Activated T-cell treated with anti-CD3 and anti-CD28 coated beads, Interleukin-2, amount 50 U/mL, for 4 hours (primary cell): Measurements from ENCODE around the gene CD38. TPM values are rescaled to one million over a fixed set of nuclear protein-coding genes. Genes with fewer than 3 reads are reported as not detected.
"Not testable (repeated sequence)": the region's sequence is repeated elsewhere in the genome, so short reads cannot be mapped to it uniquely, and the experiment has no call there.

Experiments
- ATAC-seq, 2 donors: fragments of 200-7000 bp; cut with Tn5 transposase; one replicate each; pipeline ENCODE4 v1.10.0; 2021
- DNase-seq: peaks from one replicate; pipeline ENCODE4 v3.0.0-alpha.2; 2020
- H3K27me3 Mint-ChIP-seq: one replicate; pipeline ENCODE4 v1.8.0; 2021; ENCODE audit warnings: low read depth, mixed read lengths
- H3K36me3 Mint-ChIP-seq: one replicate; pipeline ENCODE4 v1.8.0; 2022; ENCODE audit warnings: mixed read lengths; ENCODE audit not compliant: insufficient read depth
- H3K4me1 Mint-ChIP-seq: one replicate; pipeline ENCODE4 v1.8.0; 2021; ENCODE audit warnings: low read depth, mixed read lengths
- H3K4me3 Mint-ChIP-seq: one replicate; pipeline ENCODE4 v1.8.0; 2021; ENCODE audit warnings: mild to moderate bottlenecking, moderate library complexity, mixed read lengths
- H3K9me3 Mint-ChIP-seq: one replicate; pipeline ENCODE4 v1.8.0; 2021; ENCODE audit warnings: mixed read lengths
- total RNA-seq, 3 donors: library from RNA; stranded (reverse); gene quantifications; one replicate each; pipeline ENCODE4 v1.2.1, GENCODE V29; 2021

CD38 gene
- total RNA-seq, 3 donors from 2014 or later, result 15.7 to 23.5 (median 19.3) TPM

DNA sequence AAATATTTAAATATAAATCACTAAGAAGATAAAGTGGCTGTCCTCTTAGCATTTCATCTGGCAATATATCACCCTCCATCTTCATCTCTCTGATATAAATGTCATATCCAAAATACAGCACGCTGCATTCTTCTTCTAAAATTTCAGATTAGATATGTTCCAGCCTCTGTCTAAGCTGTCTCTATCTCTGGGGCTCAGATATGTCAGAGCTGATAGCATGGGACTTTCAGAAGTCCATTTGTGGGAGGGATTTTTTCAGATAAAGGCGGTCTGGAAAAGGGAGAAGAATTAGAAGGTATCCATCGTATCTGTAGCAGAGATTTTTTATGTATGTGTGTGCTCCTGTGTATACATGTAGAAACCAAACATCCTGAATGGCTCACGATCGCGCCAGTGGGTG is 25.0 kb upstream of the CD38 start:
- peaks cover 5% of the 10 kb centered on the region for H3K9me3 Mint-ChIP-seq
- DNase-seq (no peak), ATAC-seq (no peak)
- no peaks in the 10 kb centered on the region for H3K36me3 Mint-ChIP-seq
- H3K4me3 Mint-ChIP-seq, result no peak overlapping the region
- no peaks in the 10 kb centered on the region for H3K27me3 Mint-ChIP-seq
- peaks cover 46% of the 10 kb centered on the region for H3K4me1 Mint-ChIP-seq

DNA sequence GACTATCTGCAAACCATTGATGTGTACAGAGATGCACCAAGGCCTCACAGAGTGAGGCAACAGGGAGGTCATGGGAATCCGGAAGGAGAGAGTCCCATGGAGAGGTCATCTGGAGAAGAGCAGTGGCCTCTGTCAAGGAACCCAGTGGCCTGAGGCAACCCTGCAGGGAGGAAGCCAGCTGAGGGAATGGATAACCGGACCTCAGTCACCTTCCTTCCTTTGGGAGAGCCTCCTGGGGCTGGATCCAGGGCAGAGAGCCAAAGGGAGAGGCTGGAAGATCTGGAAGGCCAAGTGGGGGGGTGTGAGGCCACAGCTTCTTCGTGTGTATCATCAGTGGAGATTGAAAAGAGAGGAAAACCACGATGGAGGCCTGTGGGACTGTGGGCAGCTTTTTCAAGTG is 24.3 kb upstream of the CD38 start:
- Mint-ChIP-seq H3K4me1 (peaks cover 49% of the 10 kb centered on the region), H3K9me3 (peaks cover 5% of the 10 kb centered on the region), H3K36me3 (no peaks in the 10 kb centered on the region), H3K27me3 (no peaks in the 10 kb centered on the region), H3K4me3 (no peak overlapping the region)
- DNase-seq, result no peak
- no peak for ATAC-seq

- no peak overlapping the region for H3K4me3 Mint-ChIP-seq
- peaks cover 49% of the 10 kb centered on the region for H3K4me1 Mint-ChIP-seq
- H3K36me3 Mint-ChIP-seq, result no peaks in the 10 kb centered on the region
- ATAC-seq, result peak; percentile 39 to 59
- no peaks in the 10 kb centered on the region for H3K27me3 Mint-ChIP-seq
- peaks cover 5% of the 10 kb centered on the region for H3K9me3 Mint-ChIP-seq
- peak; percentile 26 for DNase-seq
Observed at GRCh38 chr4:15754323-15754722, 23.8 kb upstream of the CD38 start.

- H3K9me3 Mint-ChIP-seq, result peaks cover 5% of the 10 kb centered on the region
- H3K4me3 Mint-ChIP-seq, result peak overlapping the region; percentile 68
- H3K4me1 Mint-ChIP-seq, result peaks cover 52% of the 10 kb centered on the region
- ATAC-seq, result peak; percentile 40 to 59
- H3K36me3 Mint-ChIP-seq, result no peaks in the 10 kb centered on the region
- no peaks in the 10 kb centered on the region for H3K27me3 Mint-ChIP-seq
- peak; percentile 37 for DNase-seq
Observed at GRCh38 chr4:15755321-15756155, 22.6 kb upstream of the CD38 start.

- Mint-ChIP-seq H3K4me1 (peaks cover 52% of the 10 kb centered on the region), H3K9me3 (no peaks in the 10 kb centered on the region), H3K36me3 (no peaks in the 10 kb centered on the region), H3K4me3 (peak overlapping the region; percentile 68), H3K27me3 (no peaks in the 10 kb centered on the region)
- DNase-seq, result peak; percentile 69
- ATAC-seq, result peak; percentile 82 to 84
Observed at GRCh38 chr4:15756361-15756861, 21.7 kb upstream of the CD38 start.

GRCh38 chr4:15757054-15757453 is 21.1 kb upstream of the CD38 start:
- Mint-ChIP-seq H3K9me3 (no peaks in the 10 kb centered on the region), H3K27me3 (no peaks in the 10 kb centered on the region), H3K4me3 (peak overlapping the region; percentile 68), H3K4me1 (peaks cover 52% of the 10 kb centered on the region), H3K36me3 (no peaks in the 10 kb centered on the region)
- DNase-seq (no peak), ATAC-seq (no peak)

DNA sequence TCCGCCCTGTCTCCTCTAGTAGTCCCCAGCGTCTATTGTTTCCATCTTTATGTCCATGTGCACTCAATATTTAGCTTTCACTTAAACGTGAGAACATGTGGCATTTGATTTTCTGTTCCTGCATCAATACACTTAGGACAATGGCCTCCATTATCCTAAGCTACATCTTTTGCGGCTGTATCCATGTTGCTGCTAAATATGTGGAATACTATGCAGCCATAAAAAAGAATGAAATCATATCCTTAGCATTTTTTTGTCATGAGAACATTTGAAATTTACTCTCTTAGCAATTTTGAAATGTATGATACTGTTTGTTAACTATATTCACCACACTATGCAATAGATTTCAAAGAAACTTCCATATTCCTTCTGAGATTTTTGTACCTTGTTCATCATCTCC is 19.8 kb upstream of the CD38 start:
- H3K9me3 Mint-ChIP-seq, result no peaks in the 10 kb centered on the region
- H3K27me3 Mint-ChIP-seq, result no peaks in the 10 kb centered on the region
- H3K36me3 Mint-ChIP-seq, result no peaks in the 10 kb centered on the region
- H3K4me3 Mint-ChIP-seq, result no peak overlapping the region
- ATAC-seq (no peak), DNase-seq (no peak)
- H3K4me1 Mint-ChIP-seq, result peaks cover 53% of the 10 kb centered on the region

DNA sequence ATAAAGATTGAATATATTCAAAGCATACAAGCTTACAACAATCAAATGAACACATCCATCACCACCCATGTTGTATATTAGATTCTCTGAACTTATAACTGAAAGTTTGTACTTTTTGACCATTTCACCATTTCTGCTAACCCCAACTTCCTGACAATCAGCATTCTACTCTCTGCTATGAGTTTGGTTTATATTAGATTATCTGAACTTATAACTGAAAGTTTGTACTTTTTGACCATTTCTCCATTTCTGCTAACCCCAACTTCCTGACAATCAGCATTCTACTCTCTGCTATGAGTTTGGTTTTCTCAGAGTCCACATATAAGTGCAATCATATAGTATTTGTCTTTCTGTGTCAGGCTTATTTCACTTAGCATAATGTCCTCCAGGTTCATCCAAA is 15.7 kb upstream of the CD38 start:
- H3K27me3 Mint-ChIP-seq, H3K9me3 Mint-ChIP-seq, H3K4me3 Mint-ChIP-seq, DNase-seq, H3K36me3 Mint-ChIP-seq, ATAC-seq: not testable (repeated sequence)
- peaks cover 42% of the 10 kb centered on the region for H3K4me1 Mint-ChIP-seq

DNA sequence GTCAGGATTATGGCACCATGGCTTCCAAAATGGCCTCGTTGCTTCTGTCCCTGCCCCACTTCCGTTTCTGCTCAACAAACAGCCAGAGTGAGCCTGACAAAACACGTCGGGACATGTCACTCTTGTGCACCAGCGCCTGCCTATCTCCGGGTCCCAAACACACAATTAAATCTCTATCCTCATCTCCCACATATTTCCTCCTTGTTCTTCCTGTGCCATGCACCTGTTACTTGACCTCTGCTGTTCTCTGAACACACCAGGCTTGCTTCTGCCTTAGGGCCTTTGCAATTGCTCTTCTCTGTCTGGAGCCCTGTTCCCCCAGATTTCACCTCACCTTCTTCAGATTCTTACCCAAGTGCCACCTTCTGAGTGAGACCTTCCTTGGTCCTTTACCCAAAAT is 12.7 kb upstream of the CD38 start:
- Mint-ChIP-seq H3K9me3 (peaks cover 5% of the 10 kb centered on the region), H3K27me3 (no peaks in the 10 kb centered on the region), H3K4me1 (peaks cover 44% of the 10 kb centered on the region), H3K36me3 (no peaks in the 10 kb centered on the region), H3K4me3 (no peak overlapping the region)
- DNase-seq (no peak), ATAC-seq (no peak)

DNA sequence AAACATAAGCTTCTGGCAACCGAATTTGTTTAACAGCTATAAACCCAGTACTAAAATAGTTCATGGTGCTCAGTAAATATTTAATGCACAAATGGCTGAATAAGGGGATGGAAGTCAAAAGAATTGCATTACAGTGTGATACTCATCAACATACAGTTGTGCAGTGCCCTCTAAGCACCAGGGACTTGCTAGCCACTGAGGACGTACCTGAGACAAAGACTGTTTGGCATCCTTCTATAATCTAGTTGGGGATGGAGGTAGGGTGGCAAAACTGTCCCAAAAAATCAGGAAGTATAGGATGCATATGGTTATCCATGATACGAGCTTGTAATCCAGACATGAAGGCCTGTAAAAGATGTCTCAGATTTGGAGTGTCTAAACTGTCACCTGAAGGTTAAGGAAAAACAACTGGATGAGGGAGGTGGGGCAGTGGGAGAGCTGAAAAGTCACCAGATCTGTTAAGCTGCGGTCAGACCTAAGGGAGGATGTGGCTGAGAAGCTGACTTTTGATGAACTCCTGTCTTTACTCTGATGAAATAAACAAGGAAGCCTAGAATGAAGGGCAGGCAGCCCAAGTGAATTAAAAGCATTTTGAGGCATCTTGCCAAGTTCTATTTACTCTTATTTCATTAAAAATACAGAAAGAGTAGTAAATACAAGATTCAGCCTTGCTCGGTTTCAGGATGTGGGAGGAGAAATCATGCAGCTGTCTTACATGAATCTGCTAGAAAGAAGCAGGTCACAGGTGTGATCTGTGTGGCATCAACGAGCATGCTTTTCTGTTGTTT is 12.0 kb upstream of the CD38 start:
- DNase-seq, result no peak
- peak; percentile 82 to 85 for ATAC-seq
- Mint-ChIP-seq H3K4me1 (peaks cover 50% of the 10 kb centered on the region), H3K27me3 (no peaks in the 10 kb centered on the region), H3K36me3 (no peaks in the 10 kb centered on the region), H3K9me3 (peaks cover 5% of the 10 kb centered on the region), H3K4me3 (peak overlapping the region; percentile 55)

- peaks cover 5% of the 10 kb centered on the region for H3K9me3 Mint-ChIP-seq
- no peaks in the 10 kb centered on the region for H3K36me3 Mint-ChIP-seq
- peaks cover 57% of the 10 kb centered on the region for H3K4me1 Mint-ChIP-seq
- ATAC-seq (no peak), DNase-seq (no peak)
- no peak overlapping the region for H3K4me3 Mint-ChIP-seq
- no peaks in the 10 kb centered on the region for H3K27me3 Mint-ChIP-seq
Observed at GRCh38 chr4:15766821-15767220, 11.3 kb upstream of the CD38 start.

DNA sequence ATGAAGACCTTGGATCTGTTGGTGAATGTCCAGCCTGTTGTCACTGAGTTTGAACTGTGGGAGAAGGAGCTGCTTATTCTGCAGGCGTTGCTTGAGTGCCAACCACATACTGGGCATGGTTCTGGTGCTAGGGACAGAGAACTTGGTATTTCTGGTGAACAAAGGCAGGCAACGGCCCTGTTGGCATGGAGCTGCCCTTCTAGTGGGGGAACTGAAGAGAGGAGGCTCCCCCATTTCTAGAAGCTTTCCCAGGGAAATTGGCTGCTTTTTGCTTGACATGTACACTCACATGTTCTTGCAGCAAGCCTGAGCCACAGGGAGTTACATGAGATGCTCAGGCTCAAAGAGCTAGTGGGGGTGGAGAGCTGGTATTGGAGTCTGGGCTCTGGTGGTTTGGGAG is 8.9 kb upstream of the CD38 start:
- no peaks in the 10 kb centered on the region for H3K27me3 Mint-ChIP-seq
- peaks cover 71% of the 10 kb centered on the region for H3K4me1 Mint-ChIP-seq
- no peak overlapping the region for H3K4me3 Mint-ChIP-seq
- no peaks in the 10 kb centered on the region for H3K36me3 Mint-ChIP-seq
- ATAC-seq (no peak), DNase-seq (no peak)
- H3K9me3 Mint-ChIP-seq, result peaks cover 5% of the 10 kb centered on the region

- H3K4me1 Mint-ChIP-seq, result peaks cover 55% of the 10 kb centered on the region
- no peak for DNase-seq
- H3K9me3 Mint-ChIP-seq, result no peaks in the 10 kb centered on the region
- H3K27me3 Mint-ChIP-seq, result peaks cover 3% of the 10 kb centered on the region
- H3K36me3 Mint-ChIP-seq, result no peaks in the 10 kb centered on the region
- peak; percentile 90 to 93 for ATAC-seq
- peak overlapping the region; percentile 43 for H3K4me3 Mint-ChIP-seq
Observed at GRCh38 chr4:15771216-15772058, 6.7 kb upstream of the CD38 start.

- no peaks in the 10 kb centered on the region for H3K36me3 Mint-ChIP-seq
- H3K4me1 Mint-ChIP-seq, result peaks cover 54% of the 10 kb centered on the region
- H3K27me3 Mint-ChIP-seq, result peaks cover 3% of the 10 kb centered on the region
- H3K4me3 Mint-ChIP-seq, result no peak overlapping the region
- H3K9me3 Mint-ChIP-seq, result no peaks in the 10 kb centered on the region
- no peak for ATAC-seq
- no peak for DNase-seq
Observed at GRCh38 chr4:15774020-15774420, 4.1 kb upstream of the CD38 start.
